PC-9 (cell line): Measurements from ENCODE around the gene MMP2. TPM values are rescaled to one million over a fixed set of nuclear protein-coding genes. Genes with fewer than 3 reads are reported as not detected.

ENCODE experiments used
- BruUV-seq: library from RNA; stranded (reverse); fragments of 400-500 nt; replicated peaks from 2 replicates; lab custom pipeline; 2021; lab: Mats Ljungman, UMichigan
- CTCF ChIA-PET: fragments of 300-600 bp; sonication (Branson Sonifier 250); formaldehyde crosslinking; loops from one replicate; lab custom pipeline; 2022; ENCODE audit warnings: antibody characterized with exemption; lab: Charles Lee
- POLR2A ChIA-PET: fragments of 300-600 bp; sonication (Branson Sonifier 250); formaldehyde crosslinking; loops from one replicate; lab custom pipeline; 2022; ENCODE audit warnings: antibody characterized with exemption; ENCODE audit not compliant: unreplicated experiment; lab: Charles Lee
- DNase-seq, 2 experiments: peaks; one replicate each; pipeline versions ENCODE4 v3.0.0 to v3.0.0-alpha.2; 2015 to 2022; ENCODE audit warnings: mixed read lengths in 1 of 2
- H2AFZ ChIP-seq: fragments of 200-600 bp; sonication (generic); 2 replicates; pipeline ENCODE4 v1.8.1; 2017; ENCODE audit warnings: antibody characterized with exemption
- H3F3A ChIP-seq: fragments of 200-600 bp; sonication (generic); 2 replicates; pipeline ENCODE4 v1.8.1; 2017; ENCODE audit warnings: antibody characterized with exemption, mild to moderate bottlenecking, low read depth; ENCODE audit not compliant: insufficient read depth
- H3K27ac ChIP-seq: fragments of 200-600 bp; sonication (generic); 2 replicates; pipeline ENCODE4 v1.6.1; 2016; ENCODE audit warnings: mixed run types
- H3K27me3 ChIP-seq: fragments of 200-600 bp; sonication (generic); 2 replicates; pipeline ENCODE4 v1.6.1; 2016; ENCODE audit warnings: low read depth, mixed run types; ENCODE audit not compliant: insufficient read depth
- H3K36me3 ChIP-seq: fragments of 200-600 bp; sonication (generic); 2 replicates; pipeline ENCODE4 v1.6.1; 2016; ENCODE audit warnings: low read depth, mixed run types
- H3K4me1 ChIP-seq: fragments of 200-600 bp; sonication (generic); replicated peaks from 2 replicates; pipeline ENCODE4 v1.6.1; 2016; ENCODE audit warnings: mixed run types; ENCODE audit not compliant: insufficient read depth
- H3K4me2 ChIP-seq: fragments of 200-600 bp; sonication (generic); 2 replicates; pipeline ENCODE4 v1.6.1; 2017; ENCODE audit warnings: mixed run types
- H3K4me3 ChIP-seq: fragments of 200-600 bp; sonication (generic); 2 replicates; pipeline ENCODE4 v1.6.1; 2016; ENCODE audit warnings: mixed run types
- H3K79me2 ChIP-seq: fragments of 200-600 bp; sonication (generic); 2 replicates; pipeline ENCODE4 v1.6.1; 2017; ENCODE audit warnings: low read depth, mixed run types
- H3K9me2 ChIP-seq: fragments of 200-600 bp; sonication (generic); 2 replicates; pipeline ENCODE4 v1.8.1; 2017; ENCODE audit warnings: mild to moderate bottlenecking; ENCODE audit not compliant: insufficient read depth
- H3K9me3 ChIP-seq: fragments of 200-600 bp; sonication (generic); 2 replicates; pipeline ENCODE4 v1.8.1; 2016; ENCODE audit warnings: low read depth; ENCODE audit not compliant: insufficient read depth
- H4K20me1 ChIP-seq: fragments of 200-600 bp; sonication (generic); 2 replicates; pipeline ENCODE4 v1.8.1; 2017; ENCODE audit not compliant: insufficient read depth
- EZH2 ChIP-seq: fragments of 200-600 bp; sonication (generic); IDR thresholded peaks from 2 replicates; pipeline ENCODE4 v1.8.0; 2017; ENCODE audit warnings: antibody characterized with exemption, low read depth
- intact Hi-C: fragments of 100-400 bp; cut with micrococcal nuclease; formaldehyde crosslinking; loops from one replicate; pipeline ENCODE4 v1.10.0; 2022; ENCODE audit not compliant: unreplicated experiment
- total RNA-seq: library from RNA; stranded (reverse); gene quantifications from 2 replicates; pipeline ENCODE4 v1.2.3, GENCODE V29; 2021
- TF ChIP-seq, protein P1 (sequence below): fragments of 200-600 bp; sonication (generic); conservative IDR thresholded peaks from 2 replicates; pipeline ENCODE4 v1.6.1; 2017; ENCODE audit warnings: mixed run types, antibody characterized with exemption, mild to moderate bottlenecking, moderate library complexity

Gene MMP2
- total RNA-seq, 1 experiment from 2014 or later: 0.50 TPM

- Histone ChIP-seq H3K79me2 (no peaks in the 10 kb centered on the region), H3K9me3 (no peaks in the 10 kb centered on the region), H3K36me3 (no peaks in the 10 kb centered on the region), H2AFZ (no peak overlapping the region), H3F3A (no peaks in the 10 kb centered on the region; the same call in 1 of the 2 replicates), H4K20me1 (no peaks in the 10 kb centered on the region), H3K9me2 (no peaks in the 10 kb centered on the region), H3K4me1 (no peaks in the 10 kb centered on the region), H3K4me2 (no peak overlapping the region), H3K27ac (no peak overlapping the region), H3K27me3 (no peaks in the 10 kb centered on the region), H3K4me3 (no peak overlapping the region)
- CTCF ChIA-PET: no interaction called here
- POLR2A ChIA-PET: no interaction called here
- no peak for DNase-seq
- intact Hi-C loops: no loop called here
- no peak for TF ChIP-seq EZH2
- TF ChIP-seq, protein P1, sequence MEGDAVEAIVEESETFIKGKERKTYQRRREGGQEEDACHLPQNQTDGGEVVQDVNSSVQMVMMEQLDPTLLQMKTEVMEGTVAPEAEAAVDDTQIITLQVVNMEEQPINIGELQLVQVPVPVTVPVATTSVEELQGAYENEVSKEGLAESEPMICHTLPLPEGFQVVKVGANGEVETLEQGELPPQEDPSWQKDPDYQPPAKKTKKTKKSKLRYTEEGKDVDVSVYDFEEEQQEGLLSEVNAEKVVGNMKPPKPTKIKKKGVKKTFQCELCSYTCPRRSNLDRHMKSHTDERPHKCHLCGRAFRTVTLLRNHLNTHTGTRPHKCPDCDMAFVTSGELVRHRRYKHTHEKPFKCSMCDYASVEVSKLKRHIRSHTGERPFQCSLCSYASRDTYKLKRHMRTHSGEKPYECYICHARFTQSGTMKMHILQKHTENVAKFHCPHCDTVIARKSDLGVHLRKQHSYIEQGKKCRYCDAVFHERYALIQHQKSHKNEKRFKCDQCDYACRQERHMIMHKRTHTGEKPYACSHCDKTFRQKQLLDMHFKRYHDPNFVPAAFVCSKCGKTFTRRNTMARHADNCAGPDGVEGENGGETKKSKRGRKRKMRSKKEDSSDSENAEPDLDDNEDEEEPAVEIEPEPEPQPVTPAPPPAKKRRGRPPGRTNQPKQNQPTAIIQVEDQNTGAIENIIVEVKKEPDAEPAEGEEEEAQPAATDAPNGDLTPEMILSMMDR: no peak
- BruUV-seq: no TSS peak
Observed at GRCh38 chr16:55489119-55489955, 10.3 kb downstream of the MMP2 start.

DNA sequence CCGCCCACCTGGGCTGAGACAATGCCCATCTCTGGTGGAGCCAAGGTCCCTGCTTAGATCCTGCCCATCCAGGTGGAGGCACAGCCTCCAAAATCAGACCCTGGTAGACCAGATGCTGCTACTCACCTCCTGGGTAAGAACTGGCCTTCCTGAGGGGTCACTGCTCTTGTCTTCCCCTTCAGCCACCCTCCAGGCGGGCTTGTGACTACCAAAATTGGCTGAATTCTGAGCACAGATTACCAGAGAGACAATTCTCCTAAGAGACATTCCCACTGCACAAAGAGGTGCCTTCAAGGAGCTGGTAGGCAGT lies 10.9 kb downstream of the MMP2 start:
- no peak for TF ChIP-seq EZH2
- TF ChIP-seq, protein P1: no peak
- no peaks in the 10 kb centered on the region; the same call in 1 of the 2 replicates for H3F3A ChIP-seq
- BruUV-seq: no TSS peak
- H2AFZ ChIP-seq: no peak overlapping the region
- intact Hi-C loops: no loop called here
- no peak overlapping the region for H3K4me3 ChIP-seq
- no peak overlapping the region for H3K4me2 ChIP-seq
- CTCF ChIA-PET: no interaction called here
- H3K9me2 ChIP-seq: no peaks in the 10 kb centered on the region
- no peaks in the 10 kb centered on the region for H4K20me1 ChIP-seq
- H3K4me1 ChIP-seq: no peaks in the 10 kb centered on the region
- DNase-seq: no peak
- no peaks in the 10 kb centered on the region for H3K27me3 ChIP-seq
- H3K79me2 ChIP-seq: no peaks in the 10 kb centered on the region
- H3K27ac ChIP-seq: no peak overlapping the region
- no peaks in the 10 kb centered on the region for H3K9me3 ChIP-seq
- no peaks in the 10 kb centered on the region for H3K36me3 ChIP-seq
- POLR2A ChIA-PET: no interaction called here

- intact Hi-C loops: no loop called here
- no peak for TF ChIP-seq EZH2
- TF ChIP-seq, protein P1: no peak
- no peak overlapping the region for H3K27ac ChIP-seq
- no peak for DNase-seq
- POLR2A ChIA-PET: no interaction called here
- H3K9me2 ChIP-seq: no peaks in the 10 kb centered on the region
- no peaks in the 10 kb centered on the region for H3K27me3 ChIP-seq
- H3K4me1 ChIP-seq: no peaks in the 10 kb centered on the region
- CTCF ChIA-PET: no interaction called here
- H3K79me2 ChIP-seq: no peaks in the 10 kb centered on the region
- H3K36me3 ChIP-seq: no peaks in the 10 kb centered on the region
- H3K9me3 ChIP-seq: no peaks in the 10 kb centered on the region
- BruUV-seq: no TSS peak
- no peak overlapping the region for H3K4me3 ChIP-seq
- H3F3A ChIP-seq: no peaks in the 10 kb centered on the region; the same call in 1 of the 2 replicates
- no peak overlapping the region for H3K4me2 ChIP-seq
- no peaks in the 10 kb centered on the region for H4K20me1 ChIP-seq
- H2AFZ ChIP-seq: no peak overlapping the region
Observed at GRCh38 chr16:55490301-55490700, 11.3 kb downstream of the MMP2 start.
